GM21423 (cell line): ENCODE measurements around the gene GFI1B.
A peak's percentile ranks its signal among the peaks of the same experiment; 100 is the strongest.
"Not testable (repeated sequence)": the region's sequence is repeated elsewhere in the genome, so short reads cannot be mapped to it uniquely, and the experiment has no call there.

ENCODE experiments used
- ATAC-seq: cut with Tn5 transposase; IDR thresholded peaks from one replicate; pipeline ENCODE4 v1.9.1; 2021; ENCODE audit warnings: mild to moderate bottlenecking, moderate library complexity; ENCODE audit not compliant: unreplicated experiment

The GFI1B gene

GRCh38 chr9:133008406-133008805 is 29.9 kb downstream of the GFI1B start:
- ATAC-seq = no peak

- ATAC-seq = no peak
Measured at GRCh38 chr9:133008824-133009223, 30.3 kb downstream of the GFI1B start.

- ATAC-seq = no peak
Measured at GRCh38 chr9:133009906-133010582, 31.6 kb downstream of the GFI1B start.

- ATAC-seq = no peak
Measured at GRCh38 chr9:133014696-133015095, 36.2 kb downstream of the GFI1B start.

- no peak for ATAC-seq
Measured at GRCh38 chr9:133023117-133023890, 44.8 kb downstream of the GFI1B start.

GRCh38 chr9:133026426-133026825 is 47.9 kb downstream of the GFI1B start:
- ATAC-seq = no peak

GRCh38 chr9:133027134-133027533 is 48.6 kb downstream of the GFI1B start:
- ATAC-seq = no peak

GRCh38 chr9:133028221-133028620 is 49.7 kb downstream of the GFI1B start:
- ATAC-seq = no peak

GRCh38 chr9:133029994-133030316 is 51.5 kb downstream of the GFI1B start:
- no peak for ATAC-seq

GRCh38 chr9:133030317-133031129 is 52.0 kb downstream of the GFI1B start, which contains the start of gene GTF3C5:
GTF3C5 (plus strand) TSS chr9:133030997; CDS start chr9:133031012, 15 bp downstream.
- ATAC-seq = peak; percentile 95

- ATAC-seq = no peak
Measured at GRCh38 chr9:133031130-133031422, 52.6 kb downstream of the GFI1B start.

GRCh38 chr9:133031496-133031911 is 53.0 kb downstream of the GFI1B start:
- ATAC-seq = no peak

- ATAC-seq = no peak
Measured at GRCh38 chr9:133032171-133032570, 53.7 kb downstream of the GFI1B start.

GRCh38 chr9:133035669-133036068 is 57.2 kb downstream of the GFI1B start:
- no peak for ATAC-seq

GRCh38 chr9:133037775-133038515 is 59.5 kb downstream of the GFI1B start:
- no peak for ATAC-seq

- ATAC-seq = not testable (repeated sequence)
Measured at GRCh38 chr9:133040892-133041479, 62.5 kb downstream of the GFI1B start.
